Hepatocyte (in vitro differentiated cells): ENCODE measurements around the gene ATP6V0D1. TPM values are rescaled to one million over a fixed set of nuclear protein-coding genes. Genes with fewer than 3 reads are reported as not detected.

Source experiments
- DNase-seq: peaks from one replicate; pipeline ENCODE4 v3.0.0-alpha.2; 2016; ENCODE audit warnings: low spot score
- H2AFZ ChIP-seq: fragments of 200-600 bp; sonication (generic); 2 replicates; pipeline ENCODE4 v1.6.0; 2016; ENCODE audit warnings: antibody characterized with exemption, mild to moderate bottlenecking
- H3K27ac ChIP-seq: fragments of 200-600 bp; sonication (generic); 2 replicates; pipeline ENCODE4 v1.5.1; 2016; ENCODE audit warnings: mild to moderate bottlenecking
- H3K27me3 ChIP-seq: fragments of 200-600 bp; sonication (generic); 2 replicates; pipeline ENCODE4 v1.6.1; 2016
- H3K36me3 ChIP-seq: fragments of 200-600 bp; sonication (generic); replicated peaks from 2 replicates; pipeline ENCODE4 v1.5.1; 2016; ENCODE audit warnings: low read depth; ENCODE audit not compliant: insufficient read depth
- H3K4me1 ChIP-seq: fragments of 200-600 bp; sonication (generic); 2 replicates; pipeline ENCODE4 v1.5.1; 2016; ENCODE audit warnings: mild to moderate bottlenecking, moderate library complexity; ENCODE audit not compliant: insufficient read depth
- H3K4me2 ChIP-seq: fragments of 200-600 bp; sonication (generic); 2 replicates; pipeline ENCODE4 v1.6.0; 2016
- H3K4me3 ChIP-seq: fragments of 200-600 bp; sonication (generic); 2 replicates; pipeline ENCODE4 v1.5.1; 2016; ENCODE audit warnings: mild to moderate bottlenecking
- H3K79me2 ChIP-seq: fragments of 200-600 bp; sonication (generic); 2 replicates; pipeline ENCODE4 v1.6.0; 2017; ENCODE audit warnings: mild to moderate bottlenecking
- H3K9me2 ChIP-seq: fragments of 200-600 bp; sonication (generic); replicated peaks from 2 replicates; pipeline ENCODE4 v1.6.0; 2017; ENCODE audit warnings: mild to moderate bottlenecking; ENCODE audit not compliant: insufficient read depth
- H3K9me3 ChIP-seq: fragments of 200-600 bp; sonication (generic); 2 replicates; pipeline ENCODE4 v1.5.1; 2016; ENCODE audit warnings: low read depth, mild to moderate bottlenecking
- H4K20me1 ChIP-seq: fragments of 200-600 bp; sonication (generic); 2 replicates; pipeline ENCODE4 v1.6.0; 2016; ENCODE audit warnings: mild to moderate bottlenecking; ENCODE audit not compliant: insufficient read depth, poor library complexity, severe bottlenecking
- CTCF ChIP-seq: fragments of 200-600 bp; sonication (generic); IDR thresholded peaks from 2 replicates; pipeline ENCODE4 v1.5.1; 2016; ENCODE audit warnings: antibody characterized with exemption, mild to moderate bottlenecking; ENCODE audit not compliant: poor library complexity
- EZH2 ChIP-seq: fragments of 200-600 bp; sonication (generic); IDR thresholded peaks from 2 replicates; pipeline ENCODE4 v1.6.1; 2016; ENCODE audit warnings: antibody characterized with exemption, mild to moderate bottlenecking, borderline replicate concordance
- EZH2phosphoT487 ChIP-seq: fragments of 200-600 bp; sonication (generic); IDR thresholded peaks from one replicate; pipeline ENCODE4 v1.6.1; 2018; ENCODE audit warnings: antibody characterized with exemption, mild to moderate bottlenecking, low read depth, moderate library complexity; ENCODE audit not compliant: unreplicated experiment, severe bottlenecking
- WGBS: methylation state at CpG from one replicate; pipeline ENCODE4 v1.1.6; 2016; ENCODE audit warnings: low lambda C conversion rate; ENCODE audit errors: missing lambda C conversion rate; 5-methylcytosine and 5-hydroxymethylcytosine counted together
- polyA plus RNA-seq: library from polyadenylated mRNA; unstranded; fragments of >200 nt; fragmentation: Nextera tagmentation; extraction: Ambion mirVana; gene quantifications from 2 replicates; pipeline ENCODE4 v1.2.1, GENCODE V29; 2016
- total RNA-seq: library from RNA; depleted of rRNA; stranded (reverse); fragments of >200 nt; gene quantifications from 2 replicates; pipeline ENCODE4 v1.2.3, GENCODE V29; 2014

Gene ATP6V0D1
- total and polyA plus RNA-seq, 2 experiments from 2014 or later = 157 to 223 TPM

- H3K27ac ChIP-seq = peak overlapping the region; percentile 3
- H3K4me1 ChIP-seq = peaks cover 25% of the 10 kb centered on the region
- DNase-seq = no peak
- no peaks in the 10 kb centered on the region for H3K36me3 ChIP-seq
- peak overlapping the region; percentile 33 for H3K4me2 ChIP-seq
- no peak overlapping the region for H2AFZ ChIP-seq
- peaks cover 65% of the 10 kb centered on the region for H4K20me1 ChIP-seq
- H3K9me2 ChIP-seq = no peaks in the 10 kb centered on the region
- H3K9me3 ChIP-seq = no peaks in the 10 kb centered on the region
- H3K4me3 ChIP-seq = no peak overlapping the region
- H3K27me3 ChIP-seq = no peaks in the 10 kb centered on the region
- H3K79me2 ChIP-seq = peaks cover 15% of the 10 kb centered on the region
- TF ChIP-seq EZH2 (no peak), CTCF (no peak), EZH2phosphoT487 (no peak)
- WGBS = 90% methylated on average over 8 of the region's 8 CpGs
These were observed 33.9 kb downstream of the ATP6V0D1 start for GRCh38 chr16:67446968-67447507.

GRCh38 chr16:67445913-67446907 lies 34.7 kb downstream of the ATP6V0D1 start:
- Histone ChIP-seq H3K27me3 (no peaks in the 10 kb centered on the region), H3K4me3 (no peak overlapping the region), H2AFZ (no peak overlapping the region), H3K27ac (no peak overlapping the region), H3K4me1 (peaks cover 22% of the 10 kb centered on the region), H3K36me3 (no peaks in the 10 kb centered on the region), H3K79me2 (peaks cover 15% of the 10 kb centered on the region), H3K9me3 (no peaks in the 10 kb centered on the region), H3K9me2 (no peaks in the 10 kb centered on the region), H3K4me2 (peak overlapping the region; percentile 33), H4K20me1 (peaks cover 65% of the 10 kb centered on the region)
- TF ChIP-seq EZH2 (no peak), EZH2phosphoT487 (no peak), CTCF (no peak)
- peak; percentile 47 for DNase-seq
- WGBS = 87% methylated on average over 8 of the region's 12 CpGs

GRCh38 chr16:67445441-67445912 lies 35.5 kb downstream of the ATP6V0D1 start:
- Histone ChIP-seq H4K20me1 (peaks cover 62% of the 10 kb centered on the region), H3K27ac (no peak overlapping the region)

More at GRCh38 chr16:67445441-67445912, 35.5 kb downstream of the ATP6V0D1 start:
- Histone ChIP-seq H3K4me3 (no peak overlapping the region), H3K36me3 (no peaks in the 10 kb centered on the region), H3K79me2 (peaks cover 13% of the 10 kb centered on the region), H3K4me1 (peaks cover 22% of the 10 kb centered on the region), H3K27me3 (no peaks in the 10 kb centered on the region), H3K4me2 (no peak overlapping the region), H3K9me2 (no peaks in the 10 kb centered on the region), H3K9me3 (no peaks in the 10 kb centered on the region), H2AFZ (no peak overlapping the region)
- 90% methylated on average over 3 of the region's 3 CpGs for WGBS
- DNase-seq = no peak
- TF ChIP-seq CTCF (no peak), EZH2phosphoT487 (no peak), EZH2 (no peak)
